ENCODE data around the gene HMGCS2.

- TF ChIP-seq CTCF (IDR thresholded peaks at IDR 0.05) (no peak), POLR2A (IDR thresholded peaks at IDR 0.05) (no peak)
Observed at GRCh38 chr1:119764220-119764619, 4.5 kb downstream of the HMGCS2 start.

Measured in body of pancreas (tissue), 4 donors.